ENCODE measurements around the gene CPXM2.

Gene CPXM2

DNA sequence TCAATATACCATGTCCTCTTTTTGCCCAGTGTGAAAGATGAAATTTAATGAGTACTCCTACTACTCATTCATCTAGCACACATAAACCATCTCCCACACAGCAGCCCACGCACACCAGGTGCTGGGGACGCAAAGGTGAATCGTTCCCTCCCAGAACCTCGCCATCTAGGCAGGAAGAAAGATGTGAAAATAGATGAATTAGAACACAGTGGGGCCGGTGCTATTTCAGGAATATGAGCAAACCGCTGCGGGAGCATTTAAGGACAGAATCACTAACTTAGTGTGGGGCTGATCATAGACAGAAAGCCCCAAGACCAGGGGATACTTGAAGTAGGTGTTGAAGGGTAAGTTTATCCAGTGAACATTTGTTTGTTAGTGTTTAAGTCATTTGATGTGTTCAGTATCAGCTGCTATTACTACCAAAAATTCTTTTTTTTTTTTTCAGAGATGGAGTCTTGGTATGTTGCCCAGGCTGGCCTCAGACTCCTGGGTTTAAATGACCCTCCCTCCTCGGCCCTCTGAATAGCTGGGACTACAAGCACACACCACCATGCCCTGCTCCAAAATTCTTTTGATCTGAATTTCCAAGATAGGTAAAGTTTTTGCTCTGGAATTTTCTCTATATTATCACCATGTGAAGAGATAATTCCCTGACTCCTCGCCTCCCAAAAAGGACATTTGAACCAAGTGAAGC is 48.8 kb downstream of the CPXM2 start:
- no peak for DNase-seq

DNA sequence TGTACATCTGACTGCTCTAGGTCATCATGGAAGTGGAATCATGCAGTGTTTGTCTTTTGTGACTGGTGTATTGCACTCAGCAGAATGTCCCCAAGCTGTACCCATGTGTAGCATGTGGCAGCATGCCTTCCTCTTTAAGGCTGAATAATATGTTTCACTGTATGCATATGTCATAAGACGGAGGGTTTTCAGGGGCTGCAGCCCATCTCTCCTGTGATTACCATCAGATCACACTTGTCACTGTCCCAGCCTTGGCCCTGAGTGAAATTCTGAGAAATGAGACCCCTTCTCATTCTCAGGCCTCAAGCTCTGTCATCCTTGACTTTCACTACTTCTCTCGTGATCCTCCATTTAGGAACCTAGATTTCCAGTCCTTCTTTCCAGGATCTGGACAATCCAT is 50.0 kb downstream of the CPXM2 start:
- DNase-seq = no peak

DNA sequence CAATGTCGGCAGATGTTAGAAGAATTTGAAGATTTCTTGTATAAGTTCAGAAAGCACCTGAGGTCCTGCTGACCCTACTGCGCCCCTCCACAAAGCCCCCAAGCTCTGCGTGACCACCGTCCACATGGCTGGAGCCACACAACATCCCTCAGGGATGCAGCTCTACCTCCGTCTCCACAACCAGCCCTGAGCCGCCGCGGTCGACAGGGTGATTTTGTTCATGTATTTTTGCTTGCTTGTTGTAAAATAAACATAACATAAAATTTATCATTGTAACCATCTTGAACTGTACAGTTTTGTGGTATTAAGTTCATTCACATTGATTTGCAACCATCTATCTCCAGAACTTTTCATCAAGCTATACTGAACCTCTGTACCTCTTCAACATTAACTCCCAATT is 50.5 kb downstream of the CPXM2 start:
- no peak for DNase-seq

DNA sequence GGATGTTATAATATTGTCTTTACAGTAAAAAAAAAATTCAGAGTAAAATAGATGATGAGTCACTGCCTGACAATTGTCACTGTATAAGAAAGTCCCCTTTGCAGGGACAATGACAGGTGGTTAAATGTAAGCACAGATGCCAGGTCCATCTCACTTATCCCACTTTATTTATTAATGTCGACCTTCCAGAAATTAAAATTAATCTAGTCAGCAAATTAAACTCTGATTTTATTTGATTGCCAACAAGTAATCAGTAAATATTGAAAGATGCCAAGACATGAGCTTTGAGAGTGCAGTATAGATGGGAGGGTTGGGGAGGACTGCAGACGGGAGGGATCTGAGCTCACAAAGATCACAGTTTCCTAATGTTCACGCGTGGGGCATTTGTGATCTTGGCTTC is 50.9 kb downstream of the CPXM2 start:
- no peak for DNase-seq

DNA sequence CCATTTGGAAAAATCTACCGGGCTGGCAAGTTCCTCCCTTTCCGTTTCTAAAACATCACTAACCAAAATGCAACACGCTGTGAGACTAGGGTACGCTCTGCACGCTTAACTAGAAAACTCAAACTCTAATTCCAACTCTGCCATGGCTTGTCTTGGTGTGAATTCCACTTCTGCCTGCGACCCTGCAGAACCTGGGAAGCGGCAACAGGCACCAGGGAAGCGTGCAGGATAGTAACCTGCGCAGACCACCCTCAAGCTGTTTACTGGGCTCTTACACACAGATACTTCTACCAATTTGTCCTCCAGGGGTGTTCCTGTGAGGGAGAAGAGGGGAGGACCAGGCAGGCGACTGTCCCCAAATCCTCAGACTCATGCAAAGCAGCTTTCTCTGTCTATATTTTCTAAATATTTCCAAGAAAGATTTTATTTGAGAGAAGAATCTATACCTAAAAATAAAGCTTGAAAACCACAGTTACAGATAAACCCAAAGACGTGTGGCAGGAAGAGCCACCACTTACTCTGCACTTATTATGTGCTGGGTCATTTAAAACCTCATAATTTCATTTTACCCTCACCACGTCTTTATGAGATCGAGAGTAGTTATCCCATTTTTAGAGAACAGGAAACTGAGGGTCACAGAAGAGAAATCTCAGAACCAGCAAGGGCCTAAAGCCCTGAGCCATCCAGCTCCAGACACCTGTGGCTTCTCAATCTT is 52.9 kb downstream of the CPXM2 start:
- no peak for DNase-seq

DNA sequence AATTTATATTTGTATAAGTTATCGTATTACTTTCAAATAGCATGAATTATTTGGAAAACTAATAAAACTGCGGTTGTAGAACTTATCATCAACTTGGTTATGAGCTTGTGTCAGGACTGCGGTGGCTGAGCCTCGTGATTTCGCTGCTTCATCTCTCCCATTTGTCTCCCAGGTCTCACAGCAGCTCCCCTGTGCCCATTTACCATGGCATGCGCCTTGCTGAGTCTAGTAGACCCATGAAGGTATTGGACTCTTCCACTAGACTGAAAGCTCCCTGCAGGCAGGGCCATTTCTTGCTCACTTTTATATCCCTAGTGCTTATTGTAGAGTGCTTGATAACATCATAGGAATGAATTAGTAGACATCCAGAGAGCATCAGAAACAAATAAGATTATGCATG is 53.9 kb downstream of the CPXM2 start:
- DNase-seq = no peak

DNA sequence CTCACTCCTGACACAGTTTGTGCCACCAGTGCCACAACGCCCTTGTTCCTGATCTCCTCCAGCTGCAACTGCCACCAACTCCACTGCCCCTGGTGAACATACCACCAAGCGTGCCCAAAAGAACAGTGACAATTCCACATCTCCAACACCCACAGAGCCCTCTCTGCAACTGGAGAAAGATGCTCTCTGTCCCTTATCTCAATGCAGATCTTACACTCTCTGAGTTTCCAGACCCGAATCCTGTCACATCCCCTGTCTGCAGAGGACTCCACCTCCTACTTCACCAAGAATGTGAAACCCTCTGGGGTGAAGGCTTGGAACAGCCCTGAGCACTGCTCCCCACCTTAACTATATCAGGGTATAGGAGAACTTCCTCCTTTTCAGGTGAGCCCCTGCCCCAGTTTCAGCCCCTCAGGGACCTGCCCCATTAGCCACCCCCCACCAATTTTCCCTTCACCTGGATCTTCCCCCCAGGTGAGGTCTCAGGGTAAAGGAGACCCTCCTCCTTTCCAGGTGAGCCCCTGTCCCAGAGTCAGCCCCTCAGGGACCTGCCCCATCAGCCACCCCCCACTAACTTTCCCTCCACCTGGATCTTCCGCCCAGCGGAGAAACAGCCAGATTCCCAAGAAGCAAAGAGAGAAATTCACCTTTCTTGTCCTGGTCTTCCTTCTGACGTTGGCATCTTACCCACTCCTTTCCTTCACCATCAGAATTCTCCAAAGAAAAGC is 55.0 kb downstream of the CPXM2 start:
- no peak for DNase-seq

DNA sequence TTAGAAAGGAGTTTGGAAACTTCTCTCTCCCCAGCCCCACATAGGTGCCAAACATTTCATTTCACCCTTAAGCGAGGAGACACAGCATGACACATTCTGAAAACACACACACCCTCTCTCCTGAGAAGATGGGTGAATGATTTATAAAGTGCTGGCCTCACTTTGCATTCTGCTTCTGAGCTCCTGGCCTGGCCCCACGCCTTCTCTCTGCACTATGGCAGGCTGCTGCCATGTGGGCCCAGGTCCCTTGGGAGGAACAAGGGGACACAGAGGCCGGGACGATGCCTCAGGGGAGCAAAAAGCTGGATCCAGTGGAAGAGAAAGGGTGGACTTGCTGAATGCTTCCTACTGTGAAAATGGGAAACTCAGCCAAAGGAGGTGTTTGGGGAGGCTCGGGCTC is 56.0 kb downstream of the CPXM2 start:
- no peak for DNase-seq

DNA sequence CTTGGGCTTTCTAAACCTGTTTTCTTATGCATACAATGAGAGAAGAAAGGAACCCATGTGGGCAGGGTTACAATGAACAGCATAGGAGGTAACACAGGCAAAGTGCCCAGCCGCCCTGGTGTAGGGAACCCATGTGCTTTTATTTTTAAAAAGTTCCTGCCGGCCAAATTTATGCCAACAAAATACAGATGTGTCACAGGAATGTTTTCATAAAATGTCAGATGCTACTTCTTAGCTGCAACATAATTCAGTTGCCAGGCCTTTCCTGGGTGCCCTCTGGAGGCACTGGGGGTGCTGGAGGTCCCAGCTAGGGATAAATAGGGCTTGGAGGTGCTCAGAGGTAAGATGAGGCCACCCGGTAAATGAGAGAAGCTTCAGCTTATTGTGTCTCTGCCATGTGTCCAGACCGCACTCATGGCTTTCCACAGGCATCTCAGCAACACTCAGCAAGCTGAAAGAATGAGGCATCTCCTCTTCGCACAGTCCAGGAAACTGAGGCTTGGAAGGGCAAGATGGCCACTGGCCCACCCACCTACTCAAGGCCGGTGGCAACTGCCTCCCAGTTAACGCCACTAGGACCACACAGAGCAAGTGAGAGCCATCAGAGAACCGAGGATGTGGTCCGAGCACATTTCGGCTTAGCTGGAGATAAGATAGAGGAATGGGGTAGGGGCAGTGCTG is 58.3 kb downstream of the CPXM2 start:
- DNase-seq = no peak

DNA sequence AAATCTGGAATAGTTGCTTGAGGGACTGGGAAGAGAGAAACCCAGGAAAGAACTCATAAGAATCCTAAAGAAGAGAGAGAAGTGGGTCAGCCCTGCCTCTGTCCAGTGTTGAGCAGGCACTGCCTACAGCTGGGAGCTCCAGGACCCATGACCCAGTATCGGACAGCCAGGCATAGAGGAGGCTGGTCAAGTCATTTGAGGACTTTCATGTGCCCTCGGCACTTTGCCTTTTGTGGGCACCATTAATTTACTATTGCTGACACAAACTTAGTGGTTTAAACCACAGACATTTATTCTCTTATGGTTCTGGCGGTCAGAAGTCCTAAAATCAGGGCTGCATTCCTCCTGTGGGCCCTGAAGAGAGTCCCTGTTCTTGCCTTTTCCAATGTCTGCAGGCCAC is 60.3 kb downstream of the CPXM2 start:
- DNase-seq = no peak

DNA sequence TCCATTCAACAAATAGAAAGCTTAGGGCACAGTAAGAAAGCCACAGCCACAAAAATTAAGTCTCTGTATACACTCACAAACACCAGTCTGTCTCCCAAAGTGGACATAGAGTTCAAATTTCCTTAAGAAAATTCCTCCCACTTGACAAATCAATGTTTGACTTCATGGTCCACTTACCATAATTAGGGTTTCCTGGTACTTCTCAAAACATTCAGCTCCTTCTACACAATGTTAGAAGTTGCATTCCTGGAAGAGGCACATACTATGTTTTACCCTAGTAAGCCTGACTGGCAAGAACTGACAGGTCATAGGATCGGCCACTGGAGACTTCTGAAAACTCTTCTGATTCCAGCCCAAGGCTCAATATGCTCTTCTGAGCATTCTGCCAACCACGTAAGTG is 70.5 kb downstream of the CPXM2 start:
- DNase-seq = no peak

DNA sequence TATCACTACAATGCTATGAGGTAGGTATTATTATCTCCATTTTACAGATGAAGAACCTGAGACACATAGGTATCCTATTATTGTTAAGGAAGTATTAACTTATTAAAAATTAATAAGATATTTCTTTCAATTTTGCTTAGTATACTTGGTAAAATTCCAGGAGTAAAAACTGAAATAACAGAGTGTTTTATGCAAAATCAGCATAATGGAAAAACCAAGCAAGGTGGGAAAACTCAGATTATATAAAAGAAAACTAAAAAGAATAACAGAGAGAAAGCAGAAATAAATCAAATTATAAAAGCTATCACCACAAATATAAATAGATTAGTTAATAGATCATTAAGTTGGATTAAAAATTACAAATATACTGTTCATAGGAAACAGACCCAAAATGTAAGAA is 82.0 kb downstream of the CPXM2 start:
- DNase-seq = no peak

DNA sequence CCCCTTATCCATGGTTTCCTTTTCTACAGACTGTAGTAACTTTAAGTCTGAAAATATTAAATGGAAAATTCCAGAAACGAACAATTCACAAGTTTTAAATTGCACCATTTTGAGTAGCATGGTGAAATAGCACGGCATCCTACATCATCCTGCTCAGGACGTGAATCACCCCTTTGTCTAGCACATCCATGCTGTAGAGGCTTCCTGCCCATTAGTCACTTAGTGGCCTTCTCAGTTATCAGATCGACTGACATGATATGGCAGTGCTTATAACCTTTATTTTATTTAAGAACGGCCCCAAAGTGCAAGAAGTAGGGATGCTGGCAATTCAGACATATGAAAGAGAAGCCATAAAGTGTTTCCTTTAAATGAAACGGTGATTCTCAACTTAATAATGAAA is 82.7 kb downstream of the CPXM2 start:
- no peak for DNase-seq

DNA sequence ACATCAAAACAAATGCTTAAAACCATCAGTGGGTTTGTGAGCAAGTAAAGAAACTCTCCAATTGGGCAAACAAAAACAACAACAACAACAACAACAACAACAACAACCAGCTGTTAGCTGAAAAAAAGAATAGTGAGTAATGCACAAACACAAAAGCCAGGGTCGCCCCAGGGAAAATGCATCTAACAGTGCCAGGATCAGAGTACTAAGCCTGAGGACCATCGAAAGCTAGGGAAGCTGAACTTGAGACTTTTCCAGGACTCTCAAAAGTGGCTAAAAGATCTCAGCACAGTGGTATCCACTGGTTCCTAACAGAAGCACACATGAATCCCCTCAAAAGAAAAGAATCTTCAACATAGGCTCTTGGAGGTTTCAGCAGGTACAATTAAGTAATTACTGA is 83.3 kb downstream of the CPXM2 start:
- no peak for DNase-seq

DNA sequence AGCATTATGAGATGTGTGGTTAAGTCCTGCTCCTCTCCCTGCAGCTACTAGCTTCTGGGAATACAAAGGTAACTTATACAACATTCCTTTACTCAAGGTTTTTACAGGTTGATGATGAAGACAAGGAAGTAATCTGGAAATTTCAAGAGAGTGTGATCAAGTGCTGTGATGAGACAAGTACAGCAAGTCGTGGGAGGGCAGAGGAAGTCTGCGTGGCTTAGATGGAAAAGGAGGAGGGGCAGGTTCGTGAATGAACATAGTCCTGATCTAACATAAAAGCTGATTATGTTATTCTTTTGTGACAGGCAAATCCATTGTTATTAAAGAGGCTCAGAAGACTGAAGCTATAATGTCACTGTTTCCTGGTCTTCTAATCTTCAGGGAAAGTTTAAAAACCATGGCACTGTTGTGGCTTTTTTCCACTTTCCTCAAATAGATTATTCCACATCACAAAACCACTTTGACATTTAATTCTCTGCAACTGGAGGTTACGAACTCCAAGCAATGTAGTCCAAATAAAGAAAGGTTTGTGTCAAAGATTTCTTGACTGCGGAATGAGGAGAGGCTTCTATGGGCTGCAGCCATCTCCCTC is 84.1 kb downstream of the CPXM2 start:
- no peak for DNase-seq

DNA sequence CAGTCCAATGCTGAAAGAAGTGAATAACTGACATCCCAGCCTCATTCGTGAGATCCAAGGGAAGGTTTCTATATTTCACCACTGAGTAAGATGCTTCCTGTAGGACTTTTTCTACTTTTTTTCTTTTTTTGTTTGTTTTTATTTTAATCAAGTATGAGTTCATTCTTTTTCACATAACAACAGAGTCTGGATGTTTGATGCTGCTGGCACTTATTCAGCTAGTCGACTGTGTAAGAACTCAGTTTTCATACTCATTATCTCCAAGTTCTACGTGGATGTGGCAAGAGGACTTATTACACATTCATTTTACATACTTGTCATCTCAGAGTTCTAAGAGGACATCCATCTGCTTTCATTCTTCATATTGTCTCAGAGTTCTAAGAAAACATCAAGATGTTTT is 86.9 kb downstream of the CPXM2 start:
- no peak for DNase-seq

DNA sequence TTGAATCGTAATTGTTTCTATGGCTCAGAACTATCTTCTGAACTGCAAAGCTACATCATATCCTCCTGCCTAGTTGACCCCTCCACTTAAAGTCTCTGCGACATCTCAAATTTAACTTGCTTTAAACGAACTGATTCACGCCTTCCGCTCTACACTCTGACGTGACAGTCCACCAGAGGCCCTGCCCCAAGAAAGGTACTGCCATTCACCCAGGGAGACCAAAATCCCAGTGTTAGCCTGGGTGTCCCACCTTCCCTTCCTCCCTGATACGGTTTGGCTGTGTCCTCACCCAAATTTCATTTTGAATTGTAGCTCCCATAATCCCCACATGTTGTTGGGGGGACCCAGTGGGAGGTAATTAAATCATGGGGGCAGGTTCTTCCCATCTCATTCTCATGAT is 90.8 kb downstream of the CPXM2 start:
- no peak for DNase-seq

DNA sequence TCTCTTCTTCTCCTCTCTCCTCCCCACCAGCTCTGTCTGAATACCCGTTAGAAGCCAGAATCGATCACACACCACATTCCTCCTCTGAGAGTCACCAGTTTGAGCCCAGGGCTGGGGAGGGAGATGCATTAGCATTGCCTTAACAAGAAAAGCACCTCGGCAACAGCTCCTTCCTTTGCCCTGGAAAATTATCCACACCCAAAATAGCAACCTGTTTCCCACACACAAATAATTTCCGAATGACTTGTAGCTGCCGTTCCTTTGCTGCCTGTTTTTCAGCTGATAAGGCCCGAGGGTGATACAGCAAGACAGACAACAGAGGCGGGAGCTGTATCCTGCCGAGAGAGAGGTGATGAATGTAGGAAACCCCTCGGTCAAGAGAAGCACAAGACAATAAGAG is 91.3 kb downstream of the CPXM2 start:
- DNase-seq = no peak

DNA sequence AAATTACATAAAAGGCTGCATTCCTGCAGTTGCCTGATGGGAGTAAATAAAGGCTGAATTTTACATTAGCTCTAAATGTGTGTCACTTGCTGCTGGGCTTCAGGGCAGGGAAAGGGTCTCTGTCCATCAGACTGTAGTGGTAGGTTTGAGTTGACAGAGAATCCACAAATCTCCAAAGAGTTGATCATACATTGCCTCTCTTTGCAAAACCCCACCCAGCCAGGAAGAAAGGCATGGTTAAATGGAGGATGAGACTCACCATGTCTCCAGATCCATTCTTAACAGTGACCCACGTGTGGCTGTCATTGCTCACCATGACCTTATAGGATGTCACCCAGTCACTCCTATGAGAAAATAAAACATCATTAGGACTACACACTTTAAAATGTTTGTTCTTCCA is 92.8 kb downstream of the CPXM2 start:
- DNase-seq = no peak

DNA sequence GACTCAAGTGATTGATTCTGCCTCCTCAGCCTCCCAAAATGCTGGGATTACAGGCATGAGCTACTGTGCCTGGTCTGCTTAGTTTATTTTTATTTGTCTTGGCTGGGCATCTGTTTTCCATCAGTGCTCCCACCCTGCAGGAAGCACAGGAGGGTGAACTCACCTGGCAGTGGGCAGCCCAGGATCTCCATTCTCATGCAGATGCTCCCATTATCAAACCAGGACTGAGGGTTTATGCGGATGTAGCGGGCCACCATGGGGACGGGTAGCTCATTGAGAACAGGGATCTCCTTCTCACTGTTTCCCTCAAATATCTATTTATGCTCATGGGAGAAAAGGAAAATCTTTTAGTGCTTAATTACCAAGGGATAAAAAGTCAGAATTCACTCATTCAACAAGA is 93.8 kb downstream of the CPXM2 start:
- no peak for DNase-seq

DNA sequence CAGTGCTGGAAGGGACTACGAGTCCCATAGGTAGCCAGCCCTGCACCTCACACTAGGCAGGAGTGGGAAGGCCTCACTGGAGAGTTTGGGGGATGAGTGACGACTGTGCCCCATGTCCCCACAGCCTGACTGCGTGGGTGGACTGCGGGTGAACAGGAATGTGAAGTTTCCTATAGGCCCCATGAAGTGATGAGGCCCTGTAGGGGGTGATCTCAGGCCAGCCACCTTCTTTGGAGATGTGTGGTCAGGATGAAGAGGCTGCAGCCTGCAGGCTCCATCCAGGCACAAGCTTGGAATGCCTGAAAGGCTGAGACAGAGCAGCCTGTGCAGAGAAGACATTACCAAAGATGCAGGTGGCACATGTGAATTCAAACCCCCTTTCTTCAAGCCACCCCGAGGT is 94.9 kb downstream of the CPXM2 start:
- no peak for DNase-seq

DNA sequence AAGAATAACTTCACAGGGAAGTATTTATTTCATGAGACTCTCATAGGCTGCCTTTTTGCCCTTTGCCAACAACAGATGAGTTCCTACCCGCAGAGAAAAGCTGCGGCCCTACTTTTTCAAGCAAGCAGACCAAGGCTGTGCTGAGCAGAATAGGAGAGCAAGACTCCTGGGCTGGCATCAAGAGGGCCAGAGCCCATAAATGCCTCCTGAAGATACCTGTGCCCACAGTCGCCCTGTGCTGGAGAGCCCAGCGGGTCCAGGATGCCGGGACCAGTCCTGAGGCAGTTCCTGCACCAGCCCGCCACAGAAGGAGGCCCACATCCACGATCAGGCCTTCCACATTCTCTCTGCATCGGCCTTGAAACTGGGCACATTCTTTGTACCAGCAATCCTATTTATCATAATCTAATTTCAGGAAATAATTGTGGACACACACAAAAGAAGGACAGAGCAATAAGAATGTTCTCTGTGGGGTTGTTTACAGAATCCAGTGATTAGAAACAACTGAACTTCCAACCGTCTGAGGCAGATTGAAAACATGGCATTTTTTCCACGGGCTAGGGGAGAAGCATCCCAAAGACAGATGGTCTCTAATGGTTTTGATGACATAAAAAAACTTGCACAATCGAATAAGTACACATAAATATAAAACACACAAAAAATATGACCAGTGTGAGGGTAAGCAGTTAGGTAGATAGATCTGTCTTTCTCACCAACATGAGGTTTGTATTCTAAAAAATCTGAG is 95.6 kb downstream of the CPXM2 start:
- no peak for DNase-seq

Measured in Kasumi-1 (cell line).